Stimulated activated CD8-positive, alpha-beta memory T cell treated with anti-CD3 and anti-CD28 coated beads, Interleukin-15, amount 100 ng/mL, for 4 hours (primary cell): ENCODE measurements around the gene FASTKD1.
"Not testable (repeated sequence)": the region's sequence is repeated elsewhere in the genome, so short reads cannot be mapped to it uniquely, and the experiment has no call there.

Experiments
- DNase-seq, 2 donors: peaks; one replicate each; pipeline ENCODE4 v3.0.0-alpha.2; 2020; ENCODE audit warnings: low read depth in 2 of 2

The FASTKD1 gene

DNA sequence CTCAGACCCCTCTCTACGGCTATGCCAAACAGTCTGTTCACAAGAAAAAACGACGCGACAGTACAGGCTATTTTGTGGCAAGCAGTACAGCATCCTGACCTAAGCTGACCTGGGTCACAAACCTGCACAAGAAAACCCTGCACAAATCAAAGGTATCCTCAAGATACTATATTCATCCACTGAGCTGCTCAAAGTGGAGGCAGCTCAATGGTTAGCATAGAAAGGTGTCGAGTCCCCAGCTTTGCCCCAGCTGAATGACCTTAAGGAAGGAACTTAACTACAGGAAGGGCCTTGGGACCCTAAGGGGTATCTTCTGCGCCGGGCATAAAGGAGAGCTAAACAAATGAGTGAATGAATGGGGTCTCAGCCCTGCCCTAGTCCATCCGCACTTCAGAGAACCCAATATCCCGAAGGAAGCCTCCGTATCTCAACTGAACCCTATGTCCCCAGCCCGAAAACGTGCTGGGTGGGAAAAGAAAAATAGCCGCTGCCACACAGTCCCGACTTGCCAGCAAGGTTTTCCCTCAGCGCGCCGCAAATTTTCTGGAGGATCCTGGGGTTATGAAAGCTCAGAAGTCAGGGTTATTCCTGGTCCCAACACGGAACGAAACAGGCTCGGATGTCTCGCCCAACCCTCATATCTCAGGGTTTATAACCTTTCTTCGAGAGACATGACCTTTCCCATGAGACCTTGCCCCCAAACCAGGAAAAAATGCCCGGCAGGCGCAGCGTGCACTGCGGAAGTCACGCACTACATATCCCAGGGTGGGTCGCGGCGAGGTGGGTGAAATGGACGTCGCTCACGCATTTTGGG, at the start of gene FASTKD1:
TSS of gene FASTKD1 (minus strand) at position 706 of the 814 bp plus-strand sequence. CDS start 1,836 bp downstream, outside the sequence.
- peak; percentile 72 to 81 for DNase-seq

- DNase-seq, result no peak
Observed at GRCh38 chr2:169623235-169623634, 49.6 kb upstream of the FASTKD1 start.

DNA sequence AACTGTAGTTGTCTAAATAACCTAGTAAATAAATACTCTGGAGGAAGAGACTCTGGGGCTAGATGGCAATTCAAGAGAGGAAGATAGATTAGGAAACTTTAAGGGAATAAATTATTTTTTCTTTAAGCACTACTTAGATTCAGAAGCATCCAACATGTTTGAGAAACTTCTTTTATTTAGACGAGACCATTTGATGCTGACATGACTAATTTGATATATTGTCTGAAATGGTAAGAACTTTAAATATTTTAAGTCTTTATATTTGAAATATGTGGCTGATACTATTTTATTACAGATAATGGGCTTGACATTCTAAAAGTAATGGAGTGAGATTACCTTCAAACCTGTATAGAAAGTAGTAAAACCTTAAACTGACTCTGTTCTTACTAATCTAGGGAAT, 46.8 kb upstream of the FASTKD1 start:
- no peak for DNase-seq

DNA sequence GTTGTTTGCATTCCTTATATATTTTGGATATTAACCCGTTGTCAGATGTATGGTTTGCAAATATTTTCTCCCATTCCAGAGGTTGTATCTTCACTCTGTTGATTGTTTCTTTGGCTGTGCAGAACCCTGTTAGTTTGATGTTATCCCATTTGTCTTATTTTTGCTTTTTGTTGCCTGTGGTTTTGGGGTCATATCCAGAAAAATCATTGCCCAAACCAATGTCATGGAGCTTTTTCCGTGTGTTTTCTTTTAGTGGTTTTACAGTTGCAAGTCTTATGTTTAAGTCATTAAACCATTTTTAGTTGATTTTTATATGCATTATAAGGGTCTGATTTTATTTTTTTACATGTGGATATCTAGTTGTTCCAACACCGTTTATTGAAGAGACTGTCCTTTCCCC, 46.3 kb upstream of the FASTKD1 start:
- no peak for DNase-seq

DNA sequence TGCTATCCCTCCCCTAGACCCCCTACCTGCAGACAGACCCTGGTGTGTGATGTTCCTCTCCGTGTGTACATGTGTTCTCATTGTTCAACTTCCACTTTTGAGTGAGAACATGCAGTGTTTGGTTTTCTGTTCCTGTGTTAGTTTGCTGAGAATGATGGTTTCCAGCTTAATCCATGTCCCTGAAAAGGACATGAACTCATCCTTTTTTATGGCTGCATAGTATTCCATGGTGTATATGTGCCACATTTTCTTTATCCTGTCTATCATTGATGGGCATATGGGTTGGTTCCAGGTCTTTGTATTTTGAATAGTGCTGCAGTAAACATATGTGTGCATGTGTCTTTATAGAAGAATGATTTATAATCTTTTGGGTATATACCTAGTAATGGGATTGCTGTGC, 42.3 kb upstream of the FASTKD1 start:
- DNase-seq, result not testable (repeated sequence)

GRCh38 chr2:169613876-169614275, 40.2 kb upstream of the FASTKD1 start:
- DNase-seq, result no peak

DNA sequence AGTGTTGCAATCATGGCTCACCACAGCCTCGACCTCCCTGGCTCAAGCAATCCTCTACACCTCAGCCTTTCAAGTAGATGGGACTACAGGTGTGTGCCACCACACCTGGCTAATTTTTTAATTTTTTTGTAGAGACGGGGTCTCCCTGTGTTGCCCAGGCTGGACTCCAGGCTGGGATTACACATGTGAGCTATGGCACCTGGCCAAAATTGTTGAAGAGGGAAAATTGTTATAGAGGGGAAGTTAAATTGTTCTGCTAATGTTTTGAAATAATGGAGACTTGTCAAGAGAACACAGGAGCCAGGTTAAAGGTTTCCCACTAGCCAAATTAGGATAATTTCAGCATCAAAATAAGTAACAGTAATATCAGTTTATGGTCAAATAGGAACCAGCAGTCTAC, 35.6 kb upstream of the FASTKD1 start:
- DNase-seq, result no peak

DNA sequence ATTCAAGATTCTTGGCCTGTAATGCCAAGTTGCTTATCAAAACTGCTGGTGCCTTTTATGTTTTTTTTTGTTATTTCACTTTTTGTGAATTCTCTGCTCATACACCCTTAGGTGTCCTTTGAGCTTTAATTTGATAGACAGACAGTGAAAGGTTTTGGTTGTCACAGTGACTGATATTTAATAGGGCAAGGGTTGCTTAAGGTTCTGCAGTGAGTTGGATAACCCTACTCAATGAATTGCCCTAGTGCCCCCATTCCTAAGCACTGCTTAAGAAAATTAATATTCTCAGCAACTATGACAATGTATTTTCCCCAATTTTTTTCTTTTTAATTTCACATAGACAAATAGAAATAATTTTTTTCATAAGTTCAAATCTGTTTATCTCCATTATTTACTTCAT, 25.9 kb upstream of the FASTKD1 start:
- no peak for DNase-seq

DNA sequence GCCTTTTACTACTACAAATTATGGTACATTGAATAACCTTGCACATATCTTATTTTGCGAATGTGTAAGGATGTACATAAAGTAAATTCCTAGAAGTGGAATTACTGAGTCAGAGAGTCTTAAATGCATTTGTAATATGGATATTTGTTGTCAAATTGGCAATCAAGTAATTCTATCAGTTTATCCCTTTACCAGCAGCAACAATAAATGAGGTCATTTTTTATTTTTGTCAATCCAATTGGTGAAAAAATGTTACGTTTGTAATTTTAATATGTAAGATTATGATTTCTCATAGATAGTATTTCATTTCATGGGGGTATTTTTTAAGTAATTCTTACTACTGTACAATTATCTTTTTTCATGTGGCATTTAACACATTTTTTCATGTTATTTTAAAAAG, 25.3 kb upstream of the FASTKD1 start:
- no peak for DNase-seq

GRCh38 chr2:169596546-169596945, 22.9 kb upstream of the FASTKD1 start:
- DNase-seq, result not testable (repeated sequence)

DNA sequence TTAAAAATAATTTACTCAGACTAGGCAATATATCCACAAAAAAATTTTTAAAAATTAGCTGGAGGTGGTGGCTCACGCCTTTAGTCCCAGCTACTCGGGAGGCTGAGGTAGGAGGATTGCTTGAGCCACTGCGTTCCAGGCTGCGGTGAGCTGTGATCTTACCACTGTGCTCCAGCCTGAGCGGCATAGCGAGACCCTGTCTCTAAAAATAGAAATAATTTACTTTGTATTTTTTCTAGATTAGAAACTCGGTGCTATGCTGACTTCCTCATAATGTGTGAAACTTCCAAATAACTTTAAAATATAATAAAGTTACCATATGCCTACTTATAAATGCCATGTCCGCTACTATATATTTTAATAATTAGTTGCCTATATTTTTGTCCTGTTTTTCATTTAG, 17.1 kb upstream of the FASTKD1 start:
- DNase-seq, result no peak

DNA sequence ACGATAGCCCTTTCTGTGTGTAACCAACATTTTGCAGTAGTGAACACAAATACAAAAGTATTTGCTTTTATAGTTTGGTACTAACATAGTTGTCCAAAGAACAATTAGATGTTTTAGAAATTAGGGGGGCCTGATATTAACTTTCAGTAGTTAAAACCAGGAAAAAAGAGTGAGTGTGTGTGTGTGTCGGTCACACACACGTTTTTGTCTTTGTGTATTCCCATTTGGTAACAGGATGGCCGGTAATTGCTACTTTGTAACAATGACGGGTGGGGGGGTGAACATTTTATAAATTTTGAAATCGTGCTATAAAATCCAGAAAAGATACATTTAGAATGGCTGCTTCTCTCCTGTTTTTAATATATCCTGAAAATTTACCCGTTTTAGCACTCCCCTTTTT, 12.0 kb upstream of the FASTKD1 start:
- DNase-seq, result no peak

GRCh38 chr2:169584005-169584877, 10.6 kb upstream of the FASTKD1 start, which contains the start of gene PPIG:
PPIG (plus strand) TSS chr2:169584351; CDS start chr2:169604042, 19,691 bp downstream.
- DNase-seq, result peak; percentile 72 to 82

- DNase-seq, result no peak
Observed at GRCh38 chr2:169583518-169583917, 9.9 kb upstream of the FASTKD1 start.

- not testable (repeated sequence) for DNase-seq
Observed at GRCh38 chr2:169582552-169583266, 9.0 kb upstream of the FASTKD1 start.

DNA sequence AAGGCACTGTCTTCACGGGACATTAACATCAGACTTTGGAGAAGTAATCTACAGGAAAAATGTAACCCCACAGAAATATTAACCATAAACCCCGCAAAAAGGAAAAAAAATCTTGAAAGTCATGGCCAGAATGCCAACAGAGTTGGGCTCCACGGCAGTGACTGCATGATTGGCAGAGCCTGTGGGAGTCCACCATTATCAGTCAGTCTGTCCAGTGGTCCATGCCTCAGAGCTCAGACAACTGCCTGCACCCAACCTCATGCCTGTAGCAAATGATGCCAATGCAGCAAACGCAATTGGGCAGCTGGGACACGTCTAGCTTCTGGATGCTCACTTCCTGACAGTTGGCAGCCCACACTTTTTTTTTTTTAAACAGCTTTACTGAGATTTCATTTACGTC, 5.4 kb upstream of the FASTKD1 start:
- no peak for DNase-seq

DNA sequence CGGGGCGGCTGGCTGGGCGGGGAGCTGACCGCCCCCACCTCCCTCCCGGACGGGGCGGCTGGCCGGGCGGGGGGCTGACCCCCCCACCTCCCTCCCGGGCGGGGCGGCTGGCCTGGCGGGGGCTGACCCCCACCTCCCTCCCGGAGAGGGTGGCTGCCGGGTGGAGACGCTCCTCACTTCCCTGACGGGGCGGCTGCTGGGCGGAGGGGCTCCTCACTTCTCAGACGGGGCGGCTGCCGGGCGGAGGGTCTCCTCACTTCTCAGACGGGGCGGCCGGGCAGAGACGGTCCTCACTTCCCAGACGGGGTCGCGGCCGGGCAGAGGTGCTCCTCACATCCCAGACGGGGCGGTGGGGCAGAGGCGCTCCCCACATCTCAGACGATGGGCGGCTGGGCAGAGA, 1.6 kb upstream of the FASTKD1 start:
- not testable (repeated sequence) for DNase-seq

GRCh38 chr2:169574539-169574938, 874 bp upstream of the FASTKD1 start:
- not testable (repeated sequence) for DNase-seq

DNA sequence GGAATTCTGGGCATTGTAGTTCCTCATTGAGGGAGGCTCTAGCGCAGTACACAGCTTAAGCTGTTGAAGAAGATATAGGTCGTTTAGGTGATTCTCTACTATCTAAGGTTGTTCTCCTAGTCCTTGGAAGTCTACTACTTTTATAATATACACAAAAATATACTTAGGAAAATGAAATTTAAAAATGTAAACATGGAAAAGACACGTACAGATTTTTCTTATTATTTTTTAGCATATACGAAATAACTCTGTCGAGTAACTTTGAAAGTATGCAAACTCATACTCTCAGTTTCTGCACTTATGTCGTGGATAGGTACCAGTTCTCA, 272 bp upstream of the FASTKD1 start:
- no peak for DNase-seq

- no peak for DNase-seq
Observed at GRCh38 chr2:169572821-169573159, 875 bp downstream of the FASTKD1 start.

DNA sequence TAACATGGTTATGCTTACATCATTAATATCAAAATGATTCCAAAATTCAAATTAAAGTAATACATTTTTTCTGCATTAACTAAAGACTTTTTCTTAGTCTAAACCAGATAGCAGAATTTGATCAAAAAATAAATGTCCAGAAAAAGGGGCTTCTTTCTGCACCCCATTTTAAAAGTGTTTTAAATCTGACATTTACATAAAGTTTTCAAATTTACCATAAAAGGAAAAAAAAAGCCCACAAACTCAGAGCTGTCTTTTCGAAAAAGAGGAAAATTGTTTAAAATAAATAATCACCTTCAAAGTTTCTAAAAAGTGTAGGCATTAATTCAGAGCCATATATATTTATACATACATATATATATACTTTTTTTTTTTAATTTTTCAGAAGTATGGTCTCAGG, 1.5 kb downstream of the FASTKD1 start:
- DNase-seq, result no peak

DNA sequence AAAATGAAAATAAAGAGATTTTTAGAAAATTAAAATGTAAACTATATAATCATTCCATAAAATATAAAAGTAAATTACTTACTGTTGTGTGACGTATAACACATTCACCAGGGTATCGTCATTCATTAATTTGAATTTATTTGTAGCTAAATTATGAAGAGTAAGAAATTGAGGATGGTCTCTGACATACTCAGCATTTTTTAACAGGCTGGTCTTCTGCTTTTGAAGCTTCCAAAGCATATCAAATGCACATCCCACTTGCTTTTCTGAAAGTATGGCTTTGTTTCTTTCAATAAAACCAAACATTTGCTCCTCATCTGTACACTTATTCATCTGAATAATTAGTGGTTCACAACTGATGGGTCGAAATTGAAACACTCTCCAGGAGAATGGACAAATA, 2.1 kb downstream of the FASTKD1 start:
- DNase-seq, result no peak
